Gastroesophageal sphincter (tissue), 3 donors: ENCODE measurements around the gene PMP22.

Source experiments
- CTCF ChIP-seq, 4 experiments: fragments of 200-600 bp in 2 of 4; fragments of 450-650 bp in 2 of 4; sonication (generic) in 1 of 4; IDR thresholded peaks; one replicate each; pipeline ENCODE4 v1.5.1; 2017 to 2019; ENCODE audit warnings: antibody characterized with exemption in 4 of 4, mild to moderate bottlenecking in 2 of 4, moderate library complexity in 2 of 4
- POLR2A ChIP-seq, 2 donors: fragments of 450-650 bp; IDR thresholded peaks; one replicate each; pipeline ENCODE4 v1.6.1; 2017; ENCODE audit warnings: antibody characterized with exemption in 2 of 2, mild to moderate bottlenecking in 2 of 2, moderate library complexity in 1 of 2

- TF ChIP-seq CTCF (IDR thresholded peaks at IDR 0.05) (no peak), POLR2A (IDR thresholded peaks at IDR 0.05) (no peak)
Observed at GRCh38 chr17:15245054-15245453, 20.1 kb downstream of the PMP22 start.
